Stimulated activated CD4-positive, alpha-beta T cell treated with anti-CD3 and anti-CD28 coated beads, Interleukin-2, amount 100 ng/mL, for 48 hours (primary cell): ENCODE measurements around the gene PRSS33.

ENCODE experiments used
- DNase-seq, 2 donors: peaks; one replicate each; pipeline ENCODE4 v3.0.0-alpha.2; 2020

PRSS33 gene, protein sequence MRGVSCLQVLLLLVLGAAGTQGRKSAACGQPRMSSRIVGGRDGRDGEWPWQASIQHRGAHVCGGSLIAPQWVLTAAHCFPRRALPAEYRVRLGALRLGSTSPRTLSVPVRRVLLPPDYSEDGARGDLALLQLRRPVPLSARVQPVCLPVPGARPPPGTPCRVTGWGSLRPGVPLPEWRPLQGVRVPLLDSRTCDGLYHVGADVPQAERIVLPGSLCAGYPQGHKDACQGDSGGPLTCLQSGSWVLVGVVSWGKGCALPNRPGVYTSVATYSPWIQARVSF

GRCh38 chr16:2787406-2787805 is at the start of gene PRSS33:
TSS of gene PRSS33 (minus strand) at chr16:2787560. CDS start at chr16:2786547, 1,013 bp downstream.
- no peak for DNase-seq

- DNase-seq: no peak
Measured at GRCh38 chr16:2836646-2837508, 49.5 kb upstream of the PRSS33 start.

GRCh38 chr16:2835638-2836493 is 48.5 kb upstream of the PRSS33 start:
- no peak for DNase-seq

GRCh38 chr16:2834968-2835367 is 47.6 kb upstream of the PRSS33 start:
- no peak for DNase-seq

DNA sequence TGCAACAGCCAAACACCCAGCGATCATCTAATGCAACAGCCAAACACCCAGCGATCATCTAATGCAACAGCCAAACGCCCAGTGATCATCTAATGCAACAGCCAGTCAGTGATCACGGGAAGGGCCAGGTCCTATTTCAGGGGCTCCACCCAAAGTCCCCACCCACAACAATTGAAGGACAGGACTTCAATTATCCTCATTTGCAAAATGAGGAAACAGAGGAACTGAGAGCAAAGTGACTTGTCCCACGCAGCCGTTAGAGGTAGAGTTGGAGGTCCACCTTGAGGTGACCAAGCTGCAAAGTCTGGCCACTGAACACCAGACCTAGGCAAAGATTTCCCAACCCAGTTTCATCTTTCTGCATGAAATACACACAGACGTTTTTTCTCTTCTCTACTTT is 46.4 kb upstream of the PRSS33 start:
- no peak for DNase-seq

DNA sequence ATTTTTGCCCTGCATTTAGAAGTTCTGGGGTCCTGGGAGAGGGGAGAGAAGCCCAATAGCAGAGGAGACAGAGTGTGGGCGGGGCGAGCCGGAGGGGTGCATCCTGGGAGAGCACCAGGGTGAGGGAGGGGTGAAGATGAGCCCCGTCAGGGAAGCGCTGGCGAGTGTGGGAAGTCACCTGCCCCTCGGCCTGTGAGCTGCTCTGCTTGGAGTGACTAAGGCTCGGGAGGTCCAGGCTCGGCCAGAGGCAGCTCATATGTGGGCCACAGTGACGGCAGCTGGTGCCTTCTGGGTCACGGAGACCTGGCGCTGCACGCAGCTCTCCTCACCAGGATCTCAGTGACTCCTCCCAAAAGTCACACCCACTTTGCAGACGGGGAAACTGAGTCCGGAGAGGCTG is 43.8 kb upstream of the PRSS33 start:
- DNase-seq: no peak

DNA sequence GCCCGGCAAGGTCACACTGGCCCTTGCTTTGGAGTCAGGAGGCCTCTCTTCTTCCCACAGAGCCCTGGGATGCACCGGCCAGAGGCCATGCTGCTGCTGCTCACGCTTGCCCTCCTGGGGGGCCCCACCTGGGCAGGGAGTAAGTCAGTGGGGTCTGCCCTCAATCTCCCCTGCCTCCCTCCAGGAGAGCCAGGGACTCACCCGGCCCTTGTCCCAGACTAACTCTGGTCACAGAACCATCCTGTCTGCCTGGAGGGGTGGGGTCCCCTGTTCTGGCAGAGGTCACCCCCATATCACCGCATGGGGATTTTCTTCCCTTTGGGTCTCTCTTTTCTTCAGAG is 43.0 kb upstream of the PRSS33 start:
- no peak for DNase-seq

DNA sequence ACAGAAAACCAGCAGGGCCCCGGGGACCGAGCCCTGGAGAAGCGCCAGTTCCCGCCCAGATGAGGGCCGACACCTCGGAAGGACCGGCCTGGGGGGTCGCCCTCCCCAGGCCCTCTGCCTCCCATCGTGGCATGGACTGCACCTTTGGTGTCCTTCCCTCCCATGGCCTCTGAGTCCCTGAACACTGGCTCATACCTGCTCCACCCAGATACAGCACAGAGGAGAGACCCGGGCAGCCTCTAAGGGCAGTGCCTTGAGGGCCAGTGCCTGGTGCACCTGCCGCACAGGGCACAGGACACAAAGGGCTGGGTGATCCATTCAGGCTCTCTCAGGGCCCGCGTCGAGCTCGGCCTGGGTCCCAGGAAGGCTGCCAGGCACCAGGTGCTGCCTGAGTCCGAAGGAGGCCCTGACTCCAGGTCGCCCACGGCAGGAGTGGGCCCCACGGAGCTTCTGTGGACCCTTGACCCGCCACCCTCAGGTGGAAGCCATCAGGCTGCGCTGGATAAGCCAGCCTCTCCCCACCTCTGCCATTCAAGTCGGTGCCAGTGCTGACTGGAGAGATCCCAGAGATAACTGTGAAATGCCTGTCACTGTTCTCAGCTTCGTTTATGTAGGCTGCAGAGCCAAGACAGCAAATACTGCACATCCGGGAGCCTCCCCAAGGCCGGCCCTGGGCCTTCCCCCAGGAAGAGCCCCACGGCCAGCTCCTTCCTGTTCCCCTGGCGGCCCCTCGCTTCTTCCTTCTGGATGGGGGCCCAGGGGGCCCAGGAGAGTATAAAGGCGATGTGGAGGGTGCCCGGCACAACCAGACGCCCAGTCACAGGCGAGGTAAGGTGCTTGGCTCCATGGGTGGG is 42.4 kb upstream of the PRSS33 start, which contains the start of gene ZG16B:
ZG16B (plus strand) TSS at position 803 of the 854 bp plus-strand sequence. CDS start 139 bp downstream, outside the sequence.
- DNase-seq: no peak

GRCh38 chr16:2828876-2829430 is 41.6 kb upstream of the PRSS33 start:
- DNase-seq: no peak

DNA sequence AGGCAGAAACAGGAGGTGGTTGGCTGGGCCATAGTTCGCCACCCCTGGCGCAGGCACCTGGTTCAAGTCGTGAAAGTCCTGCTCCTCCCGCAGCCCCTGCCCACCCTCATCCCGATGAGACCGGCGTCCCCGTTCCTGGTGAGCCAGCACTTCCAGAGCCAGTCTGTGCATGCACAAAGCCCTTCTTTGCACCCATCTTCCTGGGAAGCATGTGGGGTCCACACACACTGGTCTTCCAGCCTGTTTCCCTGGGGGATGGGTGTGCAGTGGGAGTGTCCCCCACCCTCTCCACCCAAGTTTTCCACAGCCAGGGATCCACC is 41.1 kb upstream of the PRSS33 start:
- no peak for DNase-seq

GRCh38 chr16:2827831-2828520 is 40.6 kb upstream of the PRSS33 start:
- no peak for DNase-seq

DNA sequence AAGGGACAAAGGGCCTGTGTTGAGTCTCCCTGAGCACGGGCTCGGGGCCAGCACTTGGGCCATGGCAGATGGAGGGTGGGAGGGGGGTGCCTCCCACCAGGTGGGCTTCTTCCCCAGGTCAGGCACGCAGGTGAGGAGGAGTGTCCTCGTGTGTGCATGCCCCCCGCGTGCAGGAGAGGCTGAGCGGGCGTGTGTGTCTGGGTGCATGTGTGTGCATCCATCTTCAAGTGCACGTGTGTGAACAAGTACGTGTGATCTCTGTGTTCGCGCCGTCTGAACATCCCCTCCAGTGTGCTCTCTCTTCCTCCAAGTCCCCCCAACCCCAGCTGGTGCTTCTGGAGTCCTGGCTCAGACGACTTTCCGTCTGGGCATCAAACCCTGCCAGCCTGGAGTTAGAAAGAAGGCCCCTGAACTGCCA is 40.0 kb upstream of the PRSS33 start:
- no peak for DNase-seq

GRCh38 chr16:2826591-2827373 is 39.4 kb upstream of the PRSS33 start:
- no peak for DNase-seq

DNA sequence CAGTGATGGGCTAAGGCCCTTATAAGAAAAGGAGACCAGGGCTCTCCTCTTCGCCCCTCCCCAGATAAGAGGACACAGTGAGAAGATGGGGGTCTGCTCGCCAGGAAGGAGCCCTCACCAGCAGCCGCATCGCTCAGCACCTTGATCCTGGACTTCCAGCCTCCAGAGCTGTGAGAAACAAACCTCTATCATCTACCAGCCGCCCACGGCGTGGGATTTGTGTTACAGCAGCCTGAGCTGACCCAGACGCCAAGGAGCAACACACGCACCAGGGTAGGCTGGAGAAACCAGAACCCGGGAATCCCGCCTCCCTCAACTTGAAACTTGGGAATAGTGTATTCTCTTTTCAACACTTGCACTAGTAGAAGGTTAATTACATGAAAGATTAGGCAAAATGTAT is 38.5 kb upstream of the PRSS33 start:
- no peak for DNase-seq

DNA sequence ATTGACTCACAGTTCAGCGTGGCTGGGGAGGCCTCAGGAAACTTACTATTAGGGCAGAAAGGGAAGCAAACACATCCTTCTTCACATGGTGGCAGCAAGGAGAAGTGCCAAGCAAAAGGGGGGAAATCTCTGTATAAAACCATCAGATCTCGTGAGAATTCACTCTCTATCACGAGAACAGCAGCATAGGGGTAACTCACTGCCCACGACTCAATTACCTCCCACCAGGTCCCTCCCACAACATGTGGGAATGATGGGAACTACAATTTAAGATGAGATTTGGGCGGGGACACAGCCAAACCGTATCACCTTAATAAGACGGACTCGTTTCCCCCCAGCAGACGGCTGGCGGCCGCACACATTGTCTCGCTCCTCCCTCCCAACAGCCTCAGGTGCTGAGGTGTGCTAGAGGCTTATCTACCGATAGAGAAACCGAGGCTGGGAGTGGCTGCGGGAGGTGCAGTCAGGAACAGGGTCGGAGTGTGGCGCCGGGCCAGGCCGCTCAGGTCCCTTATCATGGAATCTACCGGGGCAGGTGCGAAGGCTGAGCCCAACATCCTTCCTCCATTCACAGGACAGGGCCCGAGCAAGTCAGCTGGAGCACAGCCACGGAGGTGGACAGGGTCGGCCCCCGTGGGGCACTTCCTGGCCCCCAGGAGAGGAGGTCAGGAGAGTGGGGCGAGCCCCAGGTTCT is 37.8 kb upstream of the PRSS33 start:
- no peak for DNase-seq

DNA sequence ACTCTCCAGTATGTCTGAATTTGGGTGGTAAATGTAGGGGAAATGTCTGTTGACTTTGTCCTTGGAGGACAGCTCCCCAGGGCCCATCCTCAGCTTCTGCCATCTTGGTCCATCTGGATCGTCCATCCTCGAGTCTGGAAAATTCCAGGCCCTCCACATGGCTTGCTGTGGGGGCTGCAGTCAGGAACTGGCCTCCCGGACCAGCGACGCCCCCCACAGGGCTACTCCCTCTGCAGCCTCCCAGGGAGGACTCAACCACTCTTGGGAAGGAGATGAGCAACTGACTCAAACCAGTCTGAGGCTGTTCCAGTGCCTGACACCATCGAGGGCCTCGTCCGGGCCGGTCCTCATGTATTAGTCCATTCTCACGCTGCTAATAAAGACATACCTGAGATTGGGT is 37.3 kb upstream of the PRSS33 start:
- no peak for DNase-seq

GRCh38 chr16:2822496-2822895 is 35.1 kb upstream of the PRSS33 start:
- DNase-seq: no peak

- no peak for DNase-seq
Measured at GRCh38 chr16:2822158-2822495, 34.8 kb upstream of the PRSS33 start.

GRCh38 chr16:2821487-2822157 is 34.3 kb upstream of the PRSS33 start:
- no peak for DNase-seq
